22Rv1 (cell line): ENCODE results near the gene PTBP1.

Experiments used
- CTCF ChIP-seq: fragments of 450-650 bp; IDR thresholded peaks from 2 replicates; pipeline ENCODE4 v1.5.1; 2017; ENCODE audit warnings: mild to moderate bottlenecking
- ZFX ChIP-seq: fragments of 450-650 bp; IDR thresholded peaks from 2 replicates; pipeline ENCODE4 v1.6.1; 2017; ENCODE audit warnings: antibody characterized with exemption, borderline replicate concordance

GRCh38 chr19:858868-859843 lies 61.9 kb downstream of the PTBP1 start, which contains the start of gene CFD:
- no peak for TF ChIP-seq CTCF
- TF ChIP-seq ZFX = no peak
